HCT116 (cell line): ENCODE measurements around the gene TRIOBP. TPM values are rescaled to one million over a fixed set of nuclear protein-coding genes. Genes with fewer than 3 reads are reported as not detected.

ENCODE experiments used
- ATAC-seq: fragments of 200-7000 bp; cut with Tn5 transposase; 2 replicates; pipeline ENCODE4 v1.9.1; 2020; ENCODE audit warnings: mild to moderate bottlenecking, moderate library complexity
- BruUV-seq: library from RNA; stranded (reverse); fragments of 400-500 nt; replicated peaks from 2 replicates; lab custom pipeline; 2021; lab: Mats Ljungman, UMichigan
- CTCF ChIA-PET: fragments of 300-600 bp; sonication (Branson Sonifier 250); formaldehyde crosslinking; loops from one replicate; lab custom pipeline; 2021; ENCODE audit warnings: antibody characterized with exemption; lab: Charles Lee
- POLR2A ChIA-PET: fragments of 300-600, 350-600 bp; sonication (Branson Sonifier 250); formaldehyde crosslinking; loops from one replicate; lab custom pipeline; 2021; ENCODE audit warnings: antibody characterized with exemption; lab: Charles Lee
- RAD21 ChIA-PET, 2 experiments: fragments of 300-600 bp; sonication (Branson Sonifier 250); formaldehyde crosslinking; loops; one replicate each; lab custom pipeline; 2023; ENCODE audit warnings: low total read pairs in 2 of 2; ENCODE audit not compliant: uncharacterized antibody in 2 of 2, unreplicated experiment in 2 of 2, low non-redundant PET in 1 of 2; lab: Charles Lee
- DNase-seq: peaks from one replicate; pipeline ENCODE4 v3.0.0-alpha.2; 2010; ENCODE audit warnings: low read depth, low spot score
- H2AFZ ChIP-seq: fragments of 200-600 bp; shearing (Covaris generic), sonication (generic); 2 replicates; pipeline ENCODE4 v1.6.1; 2017; ENCODE audit warnings: low read depth, mixed run types, mixed read lengths, antibody characterized with exemption, low read length; ENCODE audit not compliant: poor library complexity, severe bottlenecking
- H3K27ac ChIP-seq: 2 replicates; pipeline ENCODE4 v1.5.1; 2012; ENCODE audit warnings: low read depth, low read length
- H3K27me3 ChIP-seq: fragments of 200-600 bp; sonication (generic); 2 replicates; pipeline ENCODE4 v1.6.1; 2016; ENCODE audit warnings: mixed run types, low read length, mixed read lengths; ENCODE audit not compliant: insufficient read depth
- H3K36me3 ChIP-seq, 2 experiments: fragments of 200-500 bp in 1 of 2; fragments of 200-600 bp in 1 of 2; sonication (Bioruptor generic) in 1 of 2; sonication (generic) in 1 of 2; 2 replicates each; pipeline versions ENCODE4 v1.5.1 to v1.6.1; 2014 to 2016; ENCODE audit warnings: low read length in 2 of 2, inconsistent platforms in 1 of 2, mixed read lengths in 1 of 2, mixed run types in 1 of 2; ENCODE audit not compliant: insufficient read depth in 2 of 2, control insufficient read depth in 1 of 2
- H3K4me1 ChIP-seq, 2 experiments: fragments of 200-600 bp in 1 of 2; sonication (generic) in 1 of 2; 2 replicates each; pipeline versions ENCODE4 v1.5.1 to v1.6.1; 2012 to 2017; ENCODE audit warnings: low read length in 2 of 2, inconsistent platforms in 1 of 2, mild to moderate bottlenecking in 1 of 2, mixed read lengths in 1 of 2, mixed run types in 1 of 2, moderate library complexity in 1 of 2; ENCODE audit not compliant: insufficient read depth in 2 of 2, control insufficient read depth in 1 of 2
- H3K4me2 ChIP-seq: fragments of 200-600 bp; sonication (generic); 2 replicates; pipeline ENCODE4 v1.6.1; 2017; ENCODE audit warnings: mixed run types, low read length, mixed read lengths
- H3K4me3 ChIP-seq, 2 experiments: fragments of 200-600 bp in 1 of 2; sonication (generic) in 1 of 2; replicated peaks in 1 of 2; 2 replicates each; pipeline ENCODE4 v1.5.1; 2011 to 2016; ENCODE audit warnings: low read length in 2 of 2, control low read depth in 1 of 2, low read depth in 1 of 2, mild to moderate bottlenecking in 1 of 2, mixed read lengths in 1 of 2, mixed run types in 1 of 2
- H3K79me2 ChIP-seq: fragments of 200-600 bp; sonication (generic); 2 replicates; pipeline ENCODE4 v1.6.1; 2017; ENCODE audit warnings: mild to moderate bottlenecking, mixed run types, low read length, moderate library complexity, mixed read lengths; ENCODE audit not compliant: insufficient read depth
- H3K9ac ChIP-seq: fragments of 200-600 bp; sonication (generic); 2 replicates; pipeline ENCODE4 v1.6.1; 2016; ENCODE audit warnings: low read length, mixed read lengths
- H3K9me2 ChIP-seq: fragments of 200-600 bp; sonication (generic), shearing (Covaris generic); 2 replicates; pipeline ENCODE4 v1.6.1; 2017; ENCODE audit warnings: mixed run types, mild to moderate bottlenecking, moderate library complexity; ENCODE audit not compliant: insufficient read depth
- H3K9me3 ChIP-seq, 2 experiments: fragments of 200-500 bp in 1 of 2; fragments of 200-600 bp in 1 of 2; sonication (Bioruptor generic) in 1 of 2; sonication (generic) in 1 of 2; 2 replicates each; pipeline ENCODE4 v1.6.1; 2014 to 2017; ENCODE audit warnings: low read length in 2 of 2, mixed read lengths in 2 of 2, inconsistent platforms in 1 of 2, low read depth in 1 of 2, mild to moderate bottlenecking in 1 of 2, mixed run types in 1 of 2, moderate library complexity in 1 of 2; ENCODE audit not compliant: control insufficient read depth in 1 of 2, insufficient read depth in 1 of 2
- H4K20me1 ChIP-seq: fragments of 200-600 bp; sonication (generic), shearing (Covaris generic); 2 replicates; pipeline ENCODE4 v1.6.1; 2017; ENCODE audit warnings: mixed run types, mild to moderate bottlenecking, moderate library complexity; ENCODE audit not compliant: insufficient read depth
- CBX3 ChIP-seq: IDR thresholded peaks from 2 replicates; pipeline ENCODE4 v1.6.1; 2012; ENCODE audit warnings: low read depth
- ELF1 ChIP-seq: IDR thresholded peaks from 2 replicates; pipeline ENCODE4 v1.6.1; 2012; ENCODE audit warnings: low read depth, borderline replicate concordance
- EZH2 ChIP-seq: fragments of 200-600 bp; sonication (generic); IDR thresholded peaks from 2 replicates; pipeline ENCODE4 v1.6.1; 2017; ENCODE audit warnings: antibody characterized with exemption, mixed run types
- FOSL1 ChIP-seq: IDR thresholded peaks from 2 replicates; pipeline ENCODE4 v1.6.1; 2012; ENCODE audit warnings: low read depth
- SP1 ChIP-seq: IDR thresholded peaks from 2 replicates; pipeline ENCODE4 v1.6.1; 2012; ENCODE audit warnings: low read depth
- TCF7L2 ChIP-seq: IDR thresholded peaks from 2 replicates; pipeline ENCODE4 v1.7.0; 2011; ENCODE audit warnings: borderline replicate concordance, inconsistent platforms; ENCODE audit not compliant: insufficient read depth, insufficient read length; ENCODE audit errors: extremely low read depth
- intact Hi-C: fragments of 100-400 bp; cut with micrococcal nuclease; formaldehyde crosslinking; loops from 2 replicates; pipeline ENCODE4 v1.10.0; 2022
- total RNA-seq: library from RNA; stranded (reverse); gene quantifications from one replicate; pipeline ENCODE4 v1.2.1, GENCODE V29; 2021; ENCODE audit not compliant: unreplicated experiment

TRIOBP gene
- total RNA-seq, 1 experiment from 2014 or later: 244 TPM

- no peak overlapping the region for H3K9ac ChIP-seq
- no peaks in the 10 kb centered on the region for H3K9me2 ChIP-seq
- H3K79me2 ChIP-seq: peaks cover 13% of the 10 kb centered on the region; the same call in 1 of the 2 replicates
- TF ChIP-seq SP1 (no peak), FOSL1 (no peak)
- ChIA-PET RAD21 (no interaction called here), POLR2A (interaction anchor here (4.6 kb wide), 1 partner anchor 14 kb away, joined by 71 read pairs; the partner anchor contains the start of gene PDXP), CTCF (interaction anchor here (1.1 kb wide), 1 partner anchor 30 kb away, joined by 3 read pairs; no protein-coding TSS in a partner anchor)
- H3K27ac ChIP-seq: peak overlapping the region; percentile 26; the same call in 1 of the 2 replicates
- DNase-seq: no peak
- peaks cover 43 to 66% of the 10 kb centered on the region in 2 experiments for H3K4me1 ChIP-seq
- no peak overlapping the region for H3K4me3 ChIP-seq
- intact Hi-C loops: no loop called here
- BruUV-seq: no TSS peak
- H4K20me1 ChIP-seq: no peaks in the 10 kb centered on the region
- no peaks in the 10 kb centered on the region for H3K27me3 ChIP-seq
- H2AFZ ChIP-seq: no peak overlapping the region
- no peaks in the 10 kb centered on the region for H3K9me3 ChIP-seq
- H3K4me2 ChIP-seq: no peak overlapping the region
- peaks cover 0 to 2% of the 10 kb centered on the region in 2 experiments; a peak in 1 of 4 replicates for H3K36me3 ChIP-seq
- ATAC-seq: no peak
Observed at GRCh38 chr22:37672920-37673455, 23.9 kb upstream of the TRIOBP start.

DNA sequence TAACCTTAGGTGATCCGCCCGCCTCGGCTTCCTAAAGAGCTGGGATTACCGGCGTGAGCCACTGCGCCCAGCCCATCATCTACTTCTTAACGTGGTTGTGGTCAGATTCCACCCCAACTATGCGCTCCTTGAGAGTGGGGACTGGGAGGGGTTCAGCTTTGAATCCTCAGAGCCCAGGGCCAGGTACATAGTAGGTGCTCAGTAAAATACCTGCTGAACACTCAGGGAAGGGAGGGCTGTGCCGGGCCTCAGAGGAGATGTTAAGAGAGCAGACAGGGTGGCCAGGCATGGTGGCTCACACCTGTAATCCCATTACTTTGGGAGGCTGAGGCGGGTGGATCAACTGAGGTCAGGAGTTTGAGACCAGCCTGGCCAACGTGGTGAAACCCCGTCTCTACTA lies 22.6 kb upstream of the TRIOBP start:
- H3K9ac ChIP-seq: no peak overlapping the region
- H3K9me3 ChIP-seq: no peaks in the 10 kb centered on the region
- DNase-seq (no peak), ATAC-seq (no peak)
- H3K27me3 ChIP-seq: no peaks in the 10 kb centered on the region
- peak overlapping the region; percentile 98 for H3K4me2 ChIP-seq
- no peak overlapping the region for H2AFZ ChIP-seq
- peaks cover 2 to 6% of the 10 kb centered on the region in 2 experiments; a peak in 2 of 4 replicates for H3K36me3 ChIP-seq
- CTCF ChIA-PET: interaction anchor here (1.1 to 1.9 kb wide), 4 partner anchors 10 to 67 kb away, joined by 3 to 6 read pairs (median 5); partner anchors contain the start of gene PDXP
- no TSS peak for BruUV-seq
- intact Hi-C loops: no loop called here
- no peaks in the 10 kb centered on the region for H4K20me1 ChIP-seq
- TF ChIP-seq SP1: no peak
- no peak for TF ChIP-seq ELF1
- no peak for TF ChIP-seq CBX3
- TF ChIP-seq FOSL1: no peak
- TF ChIP-seq TCF7L2: no peak
- no peak for TF ChIP-seq EZH2
- H3K4me1 ChIP-seq: peaks cover 35 to 61% of the 10 kb centered on the region in 2 experiments
- H3K4me3 ChIP-seq: no peak overlapping the region
- peaks cover 13% of the 10 kb centered on the region; the same call in 1 of the 2 replicates for H3K79me2 ChIP-seq
- H3K27ac ChIP-seq: peak overlapping the region; percentile 97
- RAD21 ChIA-PET: no interaction called here
- no peaks in the 10 kb centered on the region for H3K9me2 ChIP-seq
- POLR2A ChIA-PET: interaction anchor here (1.1 to 4.6 kb wide), 5 partner anchors 12 to 109 kb away, joined by 4 to 71 read pairs (median 10); partner anchors contain the start of genes GGA1, NOL12 and PDXP
